ENCODE results near the gene ABHD6.
"Not testable (repeated sequence)": the region's sequence is repeated elsewhere in the genome, so short reads cannot be mapped to it uniquely, and the experiment has no call there.

Gene ABHD6

DNA sequence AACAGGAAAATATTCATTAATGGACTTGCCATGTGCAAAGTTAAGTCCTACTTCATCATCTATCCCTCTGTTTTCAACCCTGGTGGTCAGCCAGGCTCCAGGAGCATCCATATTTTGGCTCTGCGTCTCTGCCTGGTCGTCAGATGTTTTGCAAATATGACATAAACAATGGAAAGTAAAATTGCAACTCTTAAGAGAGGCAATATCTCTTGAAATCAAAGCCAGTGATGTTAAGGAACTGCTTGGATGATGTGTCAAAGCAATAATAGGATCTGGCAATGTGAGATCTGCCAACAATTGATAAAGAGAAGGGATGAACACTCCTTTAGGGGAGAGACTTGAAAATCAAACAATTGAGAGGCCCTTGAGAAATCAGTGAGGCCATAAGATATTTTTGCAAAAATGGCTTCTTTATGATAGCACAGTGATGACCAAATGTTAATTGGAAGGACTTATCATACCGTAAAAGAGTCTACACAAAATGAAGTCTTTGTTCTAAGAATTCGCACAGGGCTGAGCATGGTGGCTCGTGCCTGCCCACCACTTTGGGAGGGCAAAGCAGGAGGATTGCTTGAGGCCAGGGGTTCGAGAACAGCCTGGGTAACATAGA is 6.5 kb downstream of the ABHD6 start:
- DNase-seq (ENCODE audit: low spot score), result no peak

DNA sequence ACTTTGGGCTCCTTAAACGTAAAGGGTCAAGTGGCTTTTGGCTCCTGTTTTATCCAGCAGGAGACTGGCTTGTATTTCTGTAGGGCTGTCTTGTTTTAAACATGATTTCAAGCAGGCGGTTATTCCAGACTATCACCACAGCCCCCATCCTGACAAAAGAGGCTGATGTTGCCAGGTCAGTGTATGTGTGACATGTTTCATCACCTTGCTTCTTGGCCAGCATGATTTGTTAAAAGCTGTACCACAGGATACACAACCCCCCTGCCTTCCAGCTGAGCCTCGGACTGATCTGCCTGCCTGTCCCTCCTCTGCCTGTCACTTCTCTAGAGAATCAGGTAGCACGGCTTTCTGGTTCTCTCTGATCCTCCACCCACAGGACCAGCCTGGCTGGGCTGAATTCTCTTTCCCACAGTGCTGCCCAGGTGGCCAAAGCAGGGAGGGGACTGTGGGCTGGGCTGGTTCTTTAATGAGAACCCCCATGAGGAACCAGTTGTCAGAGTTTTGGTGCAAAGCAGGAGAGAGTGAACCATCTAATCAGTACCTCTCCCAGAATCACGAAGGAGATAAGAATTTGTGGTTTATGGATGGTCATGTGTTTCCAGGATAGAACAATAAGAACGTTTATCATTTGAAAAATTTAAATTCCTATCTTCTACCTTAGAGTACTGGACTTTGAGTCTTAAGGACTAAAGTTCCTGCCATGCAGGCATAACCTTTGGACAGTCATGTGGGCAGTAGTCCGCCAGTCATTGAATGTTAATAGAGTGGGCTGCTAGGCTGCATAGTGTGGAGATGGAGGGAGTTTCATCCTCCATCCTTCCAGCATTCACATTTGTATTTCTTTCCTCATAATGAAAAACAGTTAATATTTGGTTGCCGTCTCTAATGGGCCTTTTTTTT is 8.8 kb downstream of the ABHD6 start:
- no peak for DNase-seq (ENCODE audit: low spot score)

GRCh38 chr3:58249358-58250092 is 11.9 kb downstream of the ABHD6 start:
- DNase-seq (ENCODE audit: low spot score), result no peak

GRCh38 chr3:58250093-58250707 is 12.6 kb downstream of the ABHD6 start:
- no peak for DNase-seq (ENCODE audit: low spot score)

DNA sequence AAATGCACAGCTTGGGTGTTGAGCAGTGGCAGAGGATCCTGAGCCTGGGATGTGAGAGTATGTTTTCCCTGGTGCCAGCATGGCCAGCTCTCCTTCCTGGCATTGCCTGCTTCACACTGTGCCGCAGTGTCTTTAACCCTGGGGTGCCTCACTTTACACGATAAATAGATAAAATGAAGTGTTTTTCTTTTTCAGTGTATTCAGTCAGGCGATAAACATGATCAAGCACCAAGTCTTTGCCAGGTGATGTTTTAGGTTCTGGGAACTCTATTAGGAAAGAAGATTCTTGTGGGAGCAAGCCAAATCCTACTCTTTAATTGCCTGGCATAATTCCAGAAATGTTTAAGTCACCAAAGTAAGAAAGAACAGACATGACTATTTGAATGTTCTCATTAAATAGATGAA is 14.0 kb downstream of the ABHD6 start:
- DNase-seq (ENCODE audit: low spot score), result no peak

DNA sequence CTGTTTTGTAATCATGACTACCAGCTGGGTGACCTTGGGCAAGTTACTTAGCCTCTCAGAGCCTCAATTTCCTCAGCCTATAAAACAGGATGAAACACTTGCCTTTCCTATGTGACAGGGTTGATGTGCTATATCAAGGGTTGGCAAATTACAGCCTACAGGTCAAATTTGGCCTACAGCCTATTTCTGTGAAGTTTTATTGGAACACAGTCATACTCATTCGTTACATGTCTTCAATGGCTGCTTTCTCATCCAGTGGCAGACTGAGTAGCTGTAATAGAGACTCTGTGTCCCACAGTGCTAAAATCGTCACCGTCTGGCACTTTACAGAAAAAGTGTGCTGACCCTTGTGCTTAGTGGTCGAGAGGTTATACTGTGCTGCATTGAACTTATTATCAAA is 16.6 kb downstream of the ABHD6 start:
- no peak for DNase-seq (ENCODE audit: low spot score)

DNA sequence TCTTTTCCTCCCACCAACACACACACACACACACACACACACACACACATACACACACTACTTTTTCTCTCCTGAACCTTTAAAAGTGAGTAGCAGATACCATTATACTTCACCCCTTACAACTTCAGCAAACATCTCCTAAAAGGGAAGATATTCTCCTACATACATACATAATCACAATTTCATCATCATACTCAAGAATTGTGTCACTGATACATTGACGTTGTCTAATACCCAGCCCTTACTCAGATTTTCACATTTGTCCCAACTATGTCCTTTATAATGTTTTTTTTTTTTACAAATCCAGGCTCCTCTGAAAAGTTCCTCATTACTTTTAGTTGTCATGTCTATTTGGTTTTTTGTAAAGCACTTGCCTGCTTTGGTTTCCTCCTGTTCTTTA is 18.5 kb downstream of the ABHD6 start:
- no peak for DNase-seq (ENCODE audit: low spot score)

- DNase-seq (ENCODE audit: low spot score), result no peak
Observed at GRCh38 chr3:58256511-58256910, 18.9 kb downstream of the ABHD6 start.

DNA sequence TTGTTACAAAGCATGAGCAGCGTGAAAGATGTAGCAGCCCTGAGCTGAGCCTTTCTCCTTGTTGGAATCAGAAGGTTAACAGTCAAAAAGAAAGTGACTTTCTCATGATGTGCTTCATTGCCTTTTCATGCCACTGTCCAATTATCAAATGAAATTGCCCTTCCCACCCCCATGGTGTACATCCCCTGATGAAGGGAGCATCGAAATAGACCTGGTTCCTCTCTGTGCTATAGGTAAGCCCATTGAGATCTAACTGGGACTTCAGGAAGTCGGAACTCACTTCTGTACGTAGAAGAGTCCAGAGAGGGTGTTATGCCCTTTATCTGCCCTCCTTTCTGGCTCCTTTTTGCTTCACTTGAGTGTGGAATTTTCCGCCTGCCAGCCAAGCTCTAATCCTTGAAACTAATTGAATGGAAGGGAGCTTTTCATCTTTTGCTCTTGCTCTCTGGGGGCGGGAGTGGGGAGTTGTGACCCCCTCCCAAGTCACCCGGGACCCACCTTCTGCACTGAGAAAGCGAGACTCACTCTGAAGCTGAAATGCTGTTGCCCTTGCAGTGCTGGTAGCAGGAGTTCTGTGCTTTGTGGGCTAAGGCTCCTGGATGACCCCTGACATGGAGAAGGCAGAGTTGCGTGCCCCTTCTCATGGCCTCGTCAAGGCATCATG is 20.9 kb downstream of the ABHD6 start:
- no peak for DNase-seq (ENCODE audit: low spot score)

- DNase-seq (ENCODE audit: low spot score), result peak; percentile 16
Observed at GRCh38 chr3:58260261-58260731, 22.7 kb downstream of the ABHD6 start.

DNA sequence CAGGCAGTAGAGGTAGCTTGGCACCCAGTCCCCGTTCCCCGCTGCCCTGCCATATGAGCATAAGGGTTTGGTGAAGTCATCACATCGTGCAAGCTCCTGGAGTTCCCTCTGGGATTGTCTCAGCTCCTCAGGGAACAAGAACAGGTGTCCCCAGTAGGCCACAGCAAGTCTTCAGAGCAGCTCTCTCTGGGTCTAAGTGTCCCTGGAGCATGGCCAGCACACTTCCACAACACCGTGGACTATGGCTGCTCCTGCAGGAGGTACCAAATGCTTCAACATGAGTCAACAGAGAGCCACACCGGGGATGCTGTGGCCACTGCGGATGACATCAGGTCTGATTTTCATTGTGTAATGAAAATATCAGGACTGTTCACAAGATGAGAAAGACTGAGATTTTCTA is 23.1 kb downstream of the ABHD6 start:
- DNase-seq (ENCODE audit: low spot score), result no peak

DNA sequence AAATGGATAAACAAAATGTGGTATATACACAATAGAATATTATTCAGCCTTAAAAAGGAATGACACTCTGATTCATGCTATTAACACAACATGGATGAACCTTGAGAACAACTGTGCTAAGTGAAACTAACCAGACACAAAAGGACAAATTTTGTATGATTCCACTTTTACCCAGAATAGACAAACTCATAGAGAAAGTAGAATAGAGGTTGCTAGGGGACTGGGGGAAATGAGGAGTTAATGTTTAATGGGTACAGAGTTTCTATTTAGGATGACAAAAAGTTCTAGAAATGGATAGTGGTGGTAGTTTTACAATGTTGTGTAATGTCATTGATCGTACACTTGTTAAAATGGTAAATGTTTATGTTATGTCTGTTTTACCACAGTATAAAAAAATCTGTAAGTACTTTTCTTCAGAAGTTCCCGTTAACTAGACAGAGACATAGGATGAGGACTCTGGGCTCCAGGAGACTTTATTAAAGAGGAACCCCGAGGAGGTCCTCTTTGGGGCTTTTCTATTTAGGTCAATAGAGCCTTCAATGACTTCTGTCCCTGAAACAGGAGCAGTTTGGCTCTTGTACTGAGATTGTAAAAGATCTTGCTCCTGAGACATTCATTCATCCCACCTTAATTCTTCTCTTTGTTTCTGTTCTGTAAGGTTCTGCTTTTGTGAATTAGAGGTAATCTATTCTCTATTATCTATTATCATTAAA is 24.5 kb downstream of the ABHD6 start:
- DNase-seq (ENCODE audit: low spot score), result no peak

DNA sequence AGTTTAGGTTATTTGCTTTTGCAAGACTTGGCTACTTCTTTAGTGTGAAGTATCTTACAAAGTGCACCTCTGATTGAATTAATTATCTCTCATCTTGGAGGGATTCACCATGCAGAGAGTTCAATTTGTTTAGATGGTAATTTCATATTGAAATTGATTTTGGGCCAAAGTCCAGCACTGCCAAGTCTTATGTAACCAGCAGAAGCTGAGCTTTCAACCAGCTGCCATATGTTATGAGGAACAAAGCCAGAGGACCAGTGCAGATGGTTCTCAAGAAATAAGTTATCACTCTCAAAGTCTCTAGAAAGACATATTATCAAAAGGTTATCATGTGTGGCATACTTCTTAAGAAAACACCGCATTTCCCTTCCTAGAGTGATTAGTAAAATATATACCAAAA is 29.0 kb downstream of the ABHD6 start:
- no peak for DNase-seq (ENCODE audit: low spot score)

- DNase-seq (ENCODE audit: low spot score), result not testable (repeated sequence)
Observed at GRCh38 chr3:58267543-58267942, 30.0 kb downstream of the ABHD6 start.

GRCh38 chr3:58269356-58269755 is 31.8 kb downstream of the ABHD6 start:
- no peak for DNase-seq (ENCODE audit: low spot score)

GRCh38 chr3:58270485-58270884 is 32.9 kb downstream of the ABHD6 start:
- no peak for DNase-seq (ENCODE audit: low spot score)

DNA sequence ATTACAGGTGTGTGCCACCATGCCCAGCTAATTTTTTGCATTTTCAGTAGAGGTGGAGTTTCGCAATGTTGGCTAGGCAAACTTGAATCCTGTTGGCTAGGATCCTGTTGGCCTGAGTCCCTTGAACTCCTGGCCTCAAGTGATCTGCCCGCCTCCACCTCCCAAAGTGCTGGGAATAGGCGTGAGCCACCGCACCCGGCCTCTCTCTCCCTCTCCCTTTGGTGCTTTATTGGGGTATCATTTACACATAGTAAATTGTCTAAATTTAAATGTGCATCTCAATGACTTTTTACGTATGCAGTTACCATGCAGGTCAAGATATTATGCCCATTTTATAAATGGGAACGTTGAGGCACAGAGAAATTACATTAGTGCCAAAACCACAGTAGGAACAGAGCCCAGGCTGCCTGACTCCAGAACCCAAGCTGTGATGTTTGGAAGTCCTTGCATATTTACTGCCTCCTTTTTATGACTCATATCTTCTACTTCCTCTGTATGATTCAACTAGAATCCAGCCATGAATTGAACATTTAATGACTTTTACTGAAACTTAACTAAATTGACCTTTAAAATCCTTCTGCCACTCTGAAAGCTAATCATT is 34.4 kb downstream of the ABHD6 start:
- peak; percentile 31 for DNase-seq (ENCODE audit: low spot score)

DNA sequence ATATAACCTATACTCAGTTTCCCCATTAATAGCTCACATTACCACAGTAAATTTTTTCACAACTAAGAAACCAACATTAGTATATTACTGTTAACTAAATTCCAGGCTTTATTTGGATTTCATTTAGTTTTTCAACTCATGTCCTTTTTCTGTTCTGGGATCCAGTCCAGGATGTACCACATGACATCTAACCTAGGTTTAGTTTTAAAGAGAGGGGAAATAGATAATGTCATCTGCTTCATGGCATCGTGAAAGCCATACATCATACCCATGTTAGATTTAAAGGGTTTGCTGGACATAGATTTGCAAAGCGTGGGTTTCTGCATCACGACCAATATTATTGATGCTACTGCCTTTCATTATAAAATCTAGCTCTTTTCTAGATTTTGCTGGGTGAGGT is 35.3 kb downstream of the ABHD6 start:
- DNase-seq (ENCODE audit: low spot score), result no peak

DNA sequence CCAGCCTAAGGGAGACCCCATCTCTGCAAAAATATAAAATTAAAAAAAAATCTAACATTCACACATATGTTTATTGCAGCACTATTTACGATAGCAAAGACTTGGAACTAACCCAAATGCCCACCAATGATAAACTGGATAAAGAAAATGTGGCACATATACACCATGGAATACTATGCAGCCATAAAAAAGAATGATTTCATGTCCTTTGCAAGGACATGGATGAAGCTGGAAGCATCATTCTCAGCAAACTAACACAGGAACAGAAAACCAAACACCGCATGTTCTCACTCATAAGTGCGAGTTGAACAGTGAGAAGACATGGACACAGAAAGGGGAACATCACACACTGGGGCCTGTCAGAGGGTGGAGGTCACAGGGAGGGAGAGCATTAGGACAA is 35.8 kb downstream of the ABHD6 start:
- DNase-seq (ENCODE audit: low spot score), result not testable (repeated sequence)

DNA sequence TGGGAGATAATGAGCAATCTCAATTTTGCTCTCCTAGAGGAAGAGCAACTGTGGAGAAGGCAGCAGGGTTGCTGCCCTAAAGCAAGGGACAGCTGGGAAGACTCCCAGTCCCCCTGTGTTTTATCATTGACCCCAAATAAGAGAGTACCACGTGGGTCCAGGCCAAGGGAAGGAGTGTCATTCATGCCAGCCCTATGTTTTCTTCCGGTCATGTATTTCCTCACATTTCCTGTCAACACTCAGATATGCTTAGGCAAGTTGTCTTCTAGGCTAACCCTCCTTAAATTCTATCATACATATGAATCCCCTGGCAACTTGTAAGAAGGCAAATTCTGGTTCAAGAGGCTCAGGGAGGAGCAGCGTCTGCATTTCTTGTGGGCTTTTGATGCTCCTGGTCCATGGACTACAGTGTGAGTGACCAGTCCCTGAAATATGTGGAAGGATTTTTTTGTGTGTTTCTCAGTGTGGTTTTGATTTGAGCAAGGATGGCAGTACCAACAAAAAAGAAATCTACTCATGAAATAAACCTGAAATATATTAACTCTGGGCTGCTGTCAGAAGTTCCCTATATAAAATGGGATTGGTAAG is 36.5 kb downstream of the ABHD6 start:
- DNase-seq (ENCODE audit: low spot score), result no peak

Measured in LoVo (cell line).